ENCODE results near the gene DISC1. TPM values are rescaled to one million over a fixed set of nuclear protein-coding genes. Genes with fewer than 3 reads are reported as not detected.
"Not testable (repeated sequence)": the region's sequence is repeated elsewhere in the genome, so short reads cannot be mapped to it uniquely, and the experiment has no call there.

Gene DISC1
- total RNA-seq, 1 experiment from 2014 or later: 9.8 TPM

- Mint-ChIP-seq H3K4me3 (ENCODE audit: low read depth, unreplicated experiment) (no peak overlapping the region), H3K27ac (ENCODE audit: unreplicated experiment) (no peak overlapping the region), H3K27me3 (ENCODE audit: unreplicated experiment) (no peaks in the 10 kb centered on the region), H3K36me3 (ENCODE audit: insufficient read depth, unreplicated experiment) (no peaks in the 10 kb centered on the region), H3K4me1 (ENCODE audit: low read depth, unreplicated experiment) (no peaks in the 10 kb centered on the region), H3K9me3 (ENCODE audit: low read depth, unreplicated experiment) (no peaks in the 10 kb centered on the region)
- TF ChIP-seq, protein P1, sequence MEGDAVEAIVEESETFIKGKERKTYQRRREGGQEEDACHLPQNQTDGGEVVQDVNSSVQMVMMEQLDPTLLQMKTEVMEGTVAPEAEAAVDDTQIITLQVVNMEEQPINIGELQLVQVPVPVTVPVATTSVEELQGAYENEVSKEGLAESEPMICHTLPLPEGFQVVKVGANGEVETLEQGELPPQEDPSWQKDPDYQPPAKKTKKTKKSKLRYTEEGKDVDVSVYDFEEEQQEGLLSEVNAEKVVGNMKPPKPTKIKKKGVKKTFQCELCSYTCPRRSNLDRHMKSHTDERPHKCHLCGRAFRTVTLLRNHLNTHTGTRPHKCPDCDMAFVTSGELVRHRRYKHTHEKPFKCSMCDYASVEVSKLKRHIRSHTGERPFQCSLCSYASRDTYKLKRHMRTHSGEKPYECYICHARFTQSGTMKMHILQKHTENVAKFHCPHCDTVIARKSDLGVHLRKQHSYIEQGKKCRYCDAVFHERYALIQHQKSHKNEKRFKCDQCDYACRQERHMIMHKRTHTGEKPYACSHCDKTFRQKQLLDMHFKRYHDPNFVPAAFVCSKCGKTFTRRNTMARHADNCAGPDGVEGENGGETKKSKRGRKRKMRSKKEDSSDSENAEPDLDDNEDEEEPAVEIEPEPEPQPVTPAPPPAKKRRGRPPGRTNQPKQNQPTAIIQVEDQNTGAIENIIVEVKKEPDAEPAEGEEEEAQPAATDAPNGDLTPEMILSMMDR (IDR thresholded peaks at IDR 0.05; ENCODE audit: unreplicated experiment): no peak
- CTCF ChIA-PET: no interaction called here
- DNase-seq: no peak
- intact Hi-C loops (cut with micrococcal nuclease; ENCODE audit: unreplicated experiment): loop anchor here (2.0 to 5.0 kb wide), 2 partner anchors 174 to 357 kb away; no protein-coding TSS in a partner anchor
- no TSS peak for BruUV-seq (replicated peaks)
These were observed 35.1 kb upstream of the DISC1 start for GRCh38 chr1:231591466-231591865.

DNA sequence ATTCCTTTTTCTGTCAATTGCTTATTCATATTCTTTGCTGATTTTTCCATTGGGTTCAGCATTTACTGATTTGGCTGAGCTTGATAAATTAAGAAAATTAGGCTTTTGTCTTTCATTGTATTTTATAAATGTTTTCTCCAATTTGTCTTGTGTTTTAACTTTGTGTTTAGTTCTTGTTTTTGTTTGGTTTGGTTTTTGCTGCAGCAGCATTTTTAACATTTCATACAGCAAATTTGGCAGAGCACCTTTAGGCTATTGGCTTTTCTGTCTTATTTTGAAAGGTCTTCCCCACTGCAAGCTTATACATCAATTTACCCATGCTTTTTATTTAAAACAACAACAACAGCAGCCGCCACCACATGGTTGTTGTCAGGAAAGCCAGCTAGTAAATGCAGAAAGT lies 33.8 kb upstream of the DISC1 start:
- Mint-ChIP-seq H3K36me3 (ENCODE audit: insufficient read depth, unreplicated experiment) (no peaks in the 10 kb centered on the region), H3K4me1 (ENCODE audit: low read depth, unreplicated experiment) (no peaks in the 10 kb centered on the region), H3K4me3 (ENCODE audit: low read depth, unreplicated experiment) (no peak overlapping the region), H3K9me3 (ENCODE audit: low read depth, unreplicated experiment) (no peaks in the 10 kb centered on the region), H3K27ac (ENCODE audit: unreplicated experiment) (no peak overlapping the region), H3K27me3 (ENCODE audit: unreplicated experiment) (no peaks in the 10 kb centered on the region)
- no peak for DNase-seq
- CTCF ChIA-PET: no interaction called here
- intact Hi-C loops (cut with micrococcal nuclease; ENCODE audit: unreplicated experiment): loop anchor here (5.0 kb wide), 1 partner anchor 176 kb away; no protein-coding TSS in a partner anchor
- TF ChIP-seq, protein P1 (IDR thresholded peaks at IDR 0.05; ENCODE audit: unreplicated experiment): no peak
- no TSS peak for BruUV-seq (replicated peaks)

DNA sequence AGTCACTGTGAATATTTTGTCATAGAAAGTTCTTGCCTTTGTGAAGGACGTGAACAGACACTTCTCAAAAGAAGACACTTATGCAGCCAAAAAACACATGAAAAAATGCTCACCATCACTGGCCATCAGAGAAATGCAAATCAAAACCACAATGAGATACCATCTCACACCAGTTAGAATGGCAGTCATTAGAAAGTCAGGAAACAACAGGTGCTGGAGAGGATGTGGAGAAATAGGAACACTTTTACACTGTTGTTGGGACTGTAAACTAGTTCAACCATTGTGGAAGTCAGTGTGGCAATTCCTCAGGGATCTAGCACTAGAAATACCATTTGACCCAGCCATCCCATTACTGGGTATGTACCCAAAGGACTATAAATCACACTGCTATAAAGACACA lies 33.3 kb upstream of the DISC1 start:
- H3K27ac Mint-ChIP-seq (ENCODE audit: unreplicated experiment); CTCF ChIA-PET; H3K4me3 Mint-ChIP-seq (ENCODE audit: low read depth, unreplicated experiment); DNase-seq; BruUV-seq (replicated peaks); H3K36me3 Mint-ChIP-seq (ENCODE audit: insufficient read depth, unreplicated experiment); H3K27me3 Mint-ChIP-seq (ENCODE audit: unreplicated experiment); H3K4me1 Mint-ChIP-seq (ENCODE audit: low read depth, unreplicated experiment); H3K9me3 Mint-ChIP-seq (ENCODE audit: low read depth, unreplicated experiment): not testable (repeated sequence)
- intact Hi-C loops (cut with micrococcal nuclease; ENCODE audit: unreplicated experiment): loop anchor here (5.0 kb wide), 1 partner anchor 176 kb away; no protein-coding TSS in a partner anchor

DNA sequence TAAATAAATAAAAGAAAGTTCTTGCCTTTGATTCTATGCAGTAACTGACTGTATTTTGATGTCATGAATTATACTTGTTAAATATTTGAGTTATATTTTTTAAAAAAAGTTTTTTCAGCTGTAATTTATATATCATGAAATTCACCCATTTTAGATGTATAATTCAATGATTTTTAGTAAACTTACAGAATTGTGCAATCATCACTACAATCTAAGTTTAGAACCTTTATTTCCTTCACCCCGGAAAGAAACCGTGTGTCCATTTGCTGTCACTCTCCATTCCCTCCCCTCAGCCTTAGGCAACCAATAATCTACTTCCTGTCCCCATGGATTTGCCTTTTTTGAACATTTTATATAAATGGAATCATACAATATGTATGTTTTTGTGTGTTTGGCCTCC lies 32.5 kb upstream of the DISC1 start:
- H3K4me1 Mint-ChIP-seq (ENCODE audit: low read depth, unreplicated experiment): no peaks in the 10 kb centered on the region

GRCh38 chr1:231594749-231595148 lies 31.8 kb upstream of the DISC1 start:
- no peak for DNase-seq
- intact Hi-C loops (cut with micrococcal nuclease; ENCODE audit: unreplicated experiment): loop anchor here (5.0 kb wide), 1 partner anchor 177 kb away; no protein-coding TSS in a partner anchor
- no peaks in the 10 kb centered on the region for H3K27me3 Mint-ChIP-seq (ENCODE audit: unreplicated experiment)
- CTCF ChIA-PET: interaction anchor here (0.6 kb wide), 1 partner anchor 490 kb away, joined by 3 read pairs; no protein-coding TSS in a partner anchor
- H3K4me1 Mint-ChIP-seq (ENCODE audit: low read depth, unreplicated experiment): no peaks in the 10 kb centered on the region
- BruUV-seq (replicated peaks): no TSS peak
- no peaks in the 10 kb centered on the region for H3K9me3 Mint-ChIP-seq (ENCODE audit: low read depth, unreplicated experiment)
- no peaks in the 10 kb centered on the region for H3K36me3 Mint-ChIP-seq (ENCODE audit: insufficient read depth, unreplicated experiment)
- TF ChIP-seq, protein P1 (IDR thresholded peaks at IDR 0.05; ENCODE audit: unreplicated experiment): no peak
- H3K4me3 Mint-ChIP-seq (ENCODE audit: low read depth, unreplicated experiment): no peak overlapping the region
- H3K27ac Mint-ChIP-seq (ENCODE audit: unreplicated experiment): no peak overlapping the region

More for the DNA sequence above, 32.5 kb upstream of the DISC1 start:
- intact Hi-C loops (cut with micrococcal nuclease; ENCODE audit: unreplicated experiment): loop anchor here (5.0 kb wide), 1 partner anchor 177 kb away; no protein-coding TSS in a partner anchor
- TF ChIP-seq, protein P1 (IDR thresholded peaks at IDR 0.05; ENCODE audit: unreplicated experiment): no peak
- H3K4me3 Mint-ChIP-seq (ENCODE audit: low read depth, unreplicated experiment): no peak overlapping the region
- H3K27ac Mint-ChIP-seq (ENCODE audit: unreplicated experiment): no peak overlapping the region
- no TSS peak for BruUV-seq (replicated peaks)
- H3K27me3 Mint-ChIP-seq (ENCODE audit: unreplicated experiment): no peaks in the 10 kb centered on the region
- no peaks in the 10 kb centered on the region for H3K9me3 Mint-ChIP-seq (ENCODE audit: low read depth, unreplicated experiment)
- no peaks in the 10 kb centered on the region for H3K36me3 Mint-ChIP-seq (ENCODE audit: insufficient read depth, unreplicated experiment)
- CTCF ChIA-PET: interaction anchor here (0.6 kb wide), 1 partner anchor 489 kb away, joined by 3 read pairs; no protein-coding TSS in a partner anchor
- no peak for DNase-seq

All from Calu3 (cell line).